GM18858 (cell line): Measurements from ENCODE around the gene MAGEB4.

Experiments
- ATAC-seq: cut with Tn5 transposase; IDR thresholded peaks from one replicate; pipeline ENCODE4 v1.9.1; 2021; ENCODE audit not compliant: unreplicated experiment

MAGEB4 gene

GRCh38 chrX:30282527-30282926, 40.7 kb downstream of the MAGEB4 start:
- no peak for ATAC-seq

- ATAC-seq: no peak
Measured at GRCh38 chrX:30283456-30284200, 41.8 kb downstream of the MAGEB4 start.
